Gastroesophageal sphincter (tissue), 3 donors: ENCODE data around the gene CLIC4.

Source experiments
- EP300 ChIP-seq: sonication (generic); formaldehyde crosslinking; IDR thresholded peaks from one replicate; pipeline ENCODE4 v1.6.1; 2017; ENCODE audit warnings: antibody characterized with exemption, mild to moderate bottlenecking
- POLR2A ChIP-seq, 2 donors: fragments of 450-650 bp; IDR thresholded peaks; one replicate each; pipeline ENCODE4 v1.6.1; 2017; ENCODE audit warnings: antibody characterized with exemption in 2 of 2, mild to moderate bottlenecking in 2 of 2, moderate library complexity in 1 of 2
- POLR2AphosphoS5 ChIP-seq: sonication (generic); formaldehyde crosslinking; IDR thresholded peaks from one replicate; pipeline ENCODE4 v1.6.1; 2017; ENCODE audit warnings: antibody characterized with exemption
- TF ChIP-seq, protein P1 (sequence below), 4 experiments: fragments of 200-600 bp in 2 of 4; fragments of 450-650 bp in 2 of 4; sonication (generic) in 1 of 4; IDR thresholded peaks; one replicate each; pipeline ENCODE4 v1.5.1; 2017 to 2019; ENCODE audit warnings: antibody characterized with exemption in 4 of 4, mild to moderate bottlenecking in 2 of 4, moderate library complexity in 2 of 4

DNA sequence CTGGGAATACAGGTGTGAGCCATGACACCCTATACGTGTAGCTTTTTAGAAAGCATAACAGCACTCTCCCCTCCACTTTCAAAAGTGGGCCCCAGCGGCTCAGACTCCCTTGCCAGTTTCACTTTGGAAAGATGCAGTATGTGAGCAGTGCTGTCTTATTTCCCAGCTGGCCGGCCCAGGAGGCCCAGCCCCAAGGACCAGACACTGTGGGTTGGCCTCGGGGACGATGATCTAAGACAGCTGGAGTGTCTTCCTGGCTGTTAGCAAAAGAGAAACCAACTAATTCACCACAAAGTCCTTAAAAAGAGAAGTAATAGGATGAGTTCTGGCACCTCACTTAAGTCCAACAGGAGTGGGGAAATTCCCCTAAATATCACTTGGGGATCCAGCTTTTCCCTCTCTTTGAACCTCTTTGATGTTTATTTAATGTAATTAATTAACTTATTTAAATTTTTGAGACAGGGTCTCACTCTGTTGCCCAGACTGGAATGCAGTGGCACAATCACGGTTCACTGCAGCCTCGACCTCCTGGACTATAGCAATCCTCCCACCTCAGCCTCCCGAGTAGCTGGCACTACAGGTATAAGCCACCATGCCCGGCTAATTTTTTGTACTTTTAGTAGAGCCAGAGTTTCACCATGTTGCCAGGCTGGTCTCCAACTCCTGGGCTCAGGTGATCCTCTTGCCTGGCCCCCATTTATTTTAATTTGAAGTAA lies 17.6 kb upstream of the CLIC4 start:
- TF ChIP-seq, protein P1, sequence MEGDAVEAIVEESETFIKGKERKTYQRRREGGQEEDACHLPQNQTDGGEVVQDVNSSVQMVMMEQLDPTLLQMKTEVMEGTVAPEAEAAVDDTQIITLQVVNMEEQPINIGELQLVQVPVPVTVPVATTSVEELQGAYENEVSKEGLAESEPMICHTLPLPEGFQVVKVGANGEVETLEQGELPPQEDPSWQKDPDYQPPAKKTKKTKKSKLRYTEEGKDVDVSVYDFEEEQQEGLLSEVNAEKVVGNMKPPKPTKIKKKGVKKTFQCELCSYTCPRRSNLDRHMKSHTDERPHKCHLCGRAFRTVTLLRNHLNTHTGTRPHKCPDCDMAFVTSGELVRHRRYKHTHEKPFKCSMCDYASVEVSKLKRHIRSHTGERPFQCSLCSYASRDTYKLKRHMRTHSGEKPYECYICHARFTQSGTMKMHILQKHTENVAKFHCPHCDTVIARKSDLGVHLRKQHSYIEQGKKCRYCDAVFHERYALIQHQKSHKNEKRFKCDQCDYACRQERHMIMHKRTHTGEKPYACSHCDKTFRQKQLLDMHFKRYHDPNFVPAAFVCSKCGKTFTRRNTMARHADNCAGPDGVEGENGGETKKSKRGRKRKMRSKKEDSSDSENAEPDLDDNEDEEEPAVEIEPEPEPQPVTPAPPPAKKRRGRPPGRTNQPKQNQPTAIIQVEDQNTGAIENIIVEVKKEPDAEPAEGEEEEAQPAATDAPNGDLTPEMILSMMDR (IDR thresholded peaks at IDR 0.05), result no peak
- TF ChIP-seq POLR2A (IDR thresholded peaks at IDR 0.05) (no peak), POLR2AphosphoS5 (peak; percentile 22), EP300 (no peak)
